IMR-90 (cell line): ENCODE data around the gene S100A2.

Source experiments
- MXI1 ChIP-seq: IDR thresholded peaks from 2 replicates; pipeline ENCODE4 v1.6.1; 2012; ENCODE audit warnings: low read depth, mild to moderate bottlenecking, low read length, moderate library complexity, borderline replicate concordance
- NFE2L2 ChIP-seq: fragments of 150-350 bp; IDR thresholded peaks from 2 replicates; pipeline ENCODE4 v1.6.1; 2016; ENCODE audit warnings: low read depth, mild to moderate bottlenecking, low read length
- POLR2A ChIP-seq: IDR thresholded peaks from 2 replicates; pipeline ENCODE4 v1.6.1; 2012; ENCODE audit warnings: mild to moderate bottlenecking, low read depth, low read length
- RFX5 ChIP-seq: IDR thresholded peaks from 2 replicates; pipeline ENCODE4 v1.8.0; 2012; ENCODE audit warnings: low read depth, mild to moderate bottlenecking, low read length, moderate library complexity
- TF ChIP-seq, protein P1 (sequence below): conservative IDR thresholded peaks from 2 replicates; pipeline ENCODE4 v1.5.1; 2012; ENCODE audit warnings: mild to moderate bottlenecking, low read depth, low read length, improper control_type of control experiment
- TF ChIP-seq, protein P2 (sequence below): fragments of 150-350 bp; IDR thresholded peaks from 2 replicates; pipeline ENCODE4 v1.6.1; 2017; ENCODE audit warnings: mild to moderate bottlenecking, antibody characterized with exemption, low read length, low read depth

DNA sequence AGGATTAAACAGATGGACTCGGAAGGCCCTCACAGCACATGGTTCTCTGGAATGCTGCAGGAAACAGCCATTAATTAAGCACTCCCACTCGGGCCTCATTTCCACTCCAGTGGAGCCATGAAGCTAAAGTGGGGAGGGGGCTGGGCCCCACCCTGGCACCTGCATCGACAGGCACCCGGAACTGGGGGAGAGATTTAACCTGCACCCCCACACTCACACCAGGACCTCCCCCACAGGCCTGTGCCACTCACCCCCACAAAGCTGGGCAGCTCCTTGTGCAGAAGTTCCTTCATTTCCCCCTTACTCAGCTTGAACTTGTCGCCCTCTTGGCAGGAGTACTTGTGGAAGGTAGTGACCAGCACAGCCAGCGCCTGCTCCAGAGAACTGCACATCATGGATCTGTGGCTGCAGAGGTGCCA is 2.2 kb downstream of the S100A2 start:
- TF ChIP-seq, protein P1, sequence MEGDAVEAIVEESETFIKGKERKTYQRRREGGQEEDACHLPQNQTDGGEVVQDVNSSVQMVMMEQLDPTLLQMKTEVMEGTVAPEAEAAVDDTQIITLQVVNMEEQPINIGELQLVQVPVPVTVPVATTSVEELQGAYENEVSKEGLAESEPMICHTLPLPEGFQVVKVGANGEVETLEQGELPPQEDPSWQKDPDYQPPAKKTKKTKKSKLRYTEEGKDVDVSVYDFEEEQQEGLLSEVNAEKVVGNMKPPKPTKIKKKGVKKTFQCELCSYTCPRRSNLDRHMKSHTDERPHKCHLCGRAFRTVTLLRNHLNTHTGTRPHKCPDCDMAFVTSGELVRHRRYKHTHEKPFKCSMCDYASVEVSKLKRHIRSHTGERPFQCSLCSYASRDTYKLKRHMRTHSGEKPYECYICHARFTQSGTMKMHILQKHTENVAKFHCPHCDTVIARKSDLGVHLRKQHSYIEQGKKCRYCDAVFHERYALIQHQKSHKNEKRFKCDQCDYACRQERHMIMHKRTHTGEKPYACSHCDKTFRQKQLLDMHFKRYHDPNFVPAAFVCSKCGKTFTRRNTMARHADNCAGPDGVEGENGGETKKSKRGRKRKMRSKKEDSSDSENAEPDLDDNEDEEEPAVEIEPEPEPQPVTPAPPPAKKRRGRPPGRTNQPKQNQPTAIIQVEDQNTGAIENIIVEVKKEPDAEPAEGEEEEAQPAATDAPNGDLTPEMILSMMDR, result no peak
- TF ChIP-seq MXI1 (no peak), POLR2A (no peak), NFE2L2 (no peak), RFX5 (no peak)
- TF ChIP-seq, protein P2, sequence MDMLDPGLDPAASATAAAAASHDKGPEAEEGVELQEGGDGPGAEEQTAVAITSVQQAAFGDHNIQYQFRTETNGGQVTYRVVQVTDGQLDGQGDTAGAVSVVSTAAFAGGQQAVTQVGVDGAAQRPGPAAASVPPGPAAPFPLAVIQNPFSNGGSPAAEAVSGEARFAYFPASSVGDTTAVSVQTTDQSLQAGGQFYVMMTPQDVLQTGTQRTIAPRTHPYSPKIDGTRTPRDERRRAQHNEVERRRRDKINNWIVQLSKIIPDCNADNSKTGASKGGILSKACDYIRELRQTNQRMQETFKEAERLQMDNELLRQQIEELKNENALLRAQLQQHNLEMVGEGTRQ, result no peak
